ENCODE data around the gene ELK4. TPM values are rescaled to one million over a fixed set of nuclear protein-coding genes. Genes with fewer than 3 reads are reported as not detected.

ELK4 gene
- total RNA-seq, 1 experiment from 2014 or later: 31.2 TPM

GRCh38 chr1:205680073-205680851 lies 48.5 kb upstream of the ELK4 start, which contains the start of gene SLC45A3:
SLC45A3 (minus strand) TSS chr1:205680509; CDS start chr1:205664656, 15,853 bp downstream.
- Histone ChIP-seq H2BK12ac (ENCODE audit: insufficient read length, low read depth, low read length) (no peak within 1 kb of the TSS), H4K5ac (ENCODE audit: insufficient read length, low read depth, low read length) (no peak within 1 kb of the TSS), H3K56ac (ENCODE audit: insufficient read length, low read depth, low read length) (no peak within 1 kb of the TSS), H2BK5ac (ENCODE audit: insufficient read length, low read length) (no peak within 1 kb of the TSS), H3K4ac (ENCODE audit: low read depth, low read length) (no peak within 1 kb of the TSS), H2BK20ac (ENCODE audit: low read depth, low read length, poor library complexity, severe bottlenecking) (no peak within 1 kb of the TSS), H3K4me2 (ENCODE audit: insufficient read depth, insufficient read length, low read length) (peak within 1 kb of the TSS; percentile 88), H2BK120ac (ENCODE audit: low read depth, low read length, poor library complexity, severe bottlenecking) (no peak within 1 kb of the TSS), H3K79me1 (ENCODE audit: insufficient read depth, low read depth, low read length, poor library complexity, severe bottlenecking) (no peaks in the 10 kb centered on the region), H4K91ac (ENCODE audit: insufficient read length, low read depth, low read length) (no peak within 1 kb of the TSS), H4K20me1 (ENCODE audit: control insufficient read depth, insufficient read depth, insufficient read length) (no peaks in the 10 kb centered on the region), H4K8ac (replicated peaks; ENCODE audit: insufficient read length, low read depth, low read length) (no peak within 1 kb of the TSS), H3K4me1 (ENCODE audit: insufficient read depth, low read length) (peaks cover 4% of the 10 kb centered on the region; the same call in 1 of the 2 replicates), H3K27me3 (ENCODE audit: insufficient read depth, low read length) (no peaks in the 10 kb centered on the region), H3K18ac (ENCODE audit: insufficient read length, low read depth, low read length) (peak within 1 kb of the TSS; percentile 34), H3K27ac (ENCODE audit: insufficient read length, low read depth, low read length) (no peak within 1 kb of the TSS), H2BK15ac (ENCODE audit: low read depth, low read length) (no peak within 1 kb of the TSS), H3K9me3 (ENCODE audit: control insufficient read depth, low read depth, low read length) (no peaks in the 10 kb centered on the region), H3K14ac (ENCODE audit: insufficient read depth, low read length) (peak within 1 kb of the TSS; percentile 69; the same call in 1 of the 2 replicates), H3K23ac (ENCODE audit: insufficient read length, low read depth, low read length) (no peak within 1 kb of the TSS), H3T11ph (ENCODE audit: low read length) (no peak within 1 kb of the TSS), H3K23me2 (ENCODE audit: insufficient read length, low read depth, low read length, poor library complexity, severe bottlenecking) (peaks cover 8% of the 10 kb centered on the region), H2AFZ (ENCODE audit: low read length) (no peak within 1 kb of the TSS), H2AK5ac (ENCODE audit: insufficient read length, low read length) (no peak within 1 kb of the TSS), H3K9ac (ENCODE audit: extremely low read depth, insufficient read length, low read length) (peak within 1 kb of the TSS; percentile 20), H3K79me2 (ENCODE audit: insufficient read depth, low read length) (no peaks in the 10 kb centered on the region; the same call in 1 of the 2 replicates)
- Mint-ChIP-seq H3K27ac (peak within 1 kb of the TSS; percentile 25 to 93 (median 55); a peak in 3 of 7 replicates), H3K27me3 (ENCODE audit: low read depth) (peaks cover 9% of the 10 kb centered on the region), H3K9me3 (no peaks in the 10 kb centered on the region; a peak in 1 of 5 replicates), H3K36me3 (ENCODE audit: insufficient read depth in 1 of 3, low read depth in 3 of 3) (no peaks in the 10 kb centered on the region; a peak in 1 of 7 replicates), H3K4me3 (peak within 1 kb of the TSS; percentile 74 to 88), H3K4me1 (peaks cover 52 to 58% of the 10 kb centered on the region in 2 experiments)
- whole genome bisulfite sequencing (ENCODE audit: extremely low coverage, insufficient read length, low lambda C conversion rate): no CpG with 5 or more reads among the region's 86 CpGs
- peak; percentile 75 for DNase-seq
- no peak for TF ChIP-seq CTCF (conservative IDR thresholded peaks at IDR 0.05)
